K562 (cell line): ENCODE data around the gene CHCHD6. TPM values are rescaled to one million over a fixed set of nuclear protein-coding genes. Genes with fewer than 3 reads are reported as not detected.
A peak's percentile ranks its signal among the peaks of the same experiment; 100 is the strongest.

ENCODE experiments used
- ATAC-seq: fragments of 200-7000 bp; cut with Tn5 transposase; 3 replicates; pipeline ENCODE4 v1.9.1; 2020; ENCODE audit warnings: moderate library complexity
- BruUV-seq: library from RNA; stranded (reverse); fragments of 400-500 nt; replicated peaks from 2 replicates; lab custom pipeline; 2021; lab: Mats Ljungman, UMichigan
- CTCF ChIA-PET: fragments of 300-600 bp; formaldehyde crosslinking; extraction: SDS; loops from one replicate; lab custom pipeline; 2021; ENCODE audit warnings: low intra/inter-chr PET ratio; lab: Yijun Ruan, JAX
- POLR2A ChIA-PET: fragments of 300-600, 350-650 bp; sonication (Branson Sonifier 250); formaldehyde crosslinking; extraction: SDS; loops from one replicate; lab custom pipeline; 2021; ENCODE audit warnings: antibody characterized with exemption, inconsistent platforms; lab: Yijun Ruan, JAX
- DNase-seq, 4 experiments: peaks; one replicate each; pipeline versions ENCODE4 v3.0.0 to v3.0.0-alpha.2; 2011 to 2018; ENCODE audit warnings: low spot score in 3 of 4, mixed read lengths in 3 of 4; ENCODE audit errors: extremely low read depth in 1 of 4
- FAIRE-seq: peaks from 2 replicates; lab custom pipeline; 2011; peaks lifted over from hg19 to GRCh38; lab: Jason Lieb, UNC
- H2AFZ ChIP-seq: 2 replicates; pipeline ENCODE4 v1.6.0; 2011; ENCODE audit warnings: low read depth, low read length, control low read depth, inconsistent platforms
- H3K27ac ChIP-seq: fragments of 200-600 bp; 3 replicates; pipeline ENCODE4 v1.8.0; 2011; ENCODE audit warnings: low read depth, mild to moderate bottlenecking, control low read depth, inconsistent platforms, low read length, moderate library complexity, mixed read lengths; ENCODE audit errors: extremely low read depth
- H3K27me3 ChIP-seq, 2 experiments: fragments of 300-600 bp in 1 of 2; 2 replicates in 1 of 2; 3 replicates in 1 of 2; pipeline versions ENCODE4 v1.6.0 to v1.8.0; 2011; ENCODE audit warnings: inconsistent platforms in 2 of 2, low read length in 2 of 2, mild to moderate bottlenecking in 1 of 2, mixed read lengths in 1 of 2, moderate library complexity in 1 of 2; ENCODE audit not compliant: control insufficient read depth in 2 of 2, insufficient read depth in 2 of 2
- H3K36me3 ChIP-seq: fragments of 300-600 bp; 3 replicates; pipeline ENCODE4 v1.8.0; 2011; ENCODE audit warnings: mild to moderate bottlenecking, low read length, inconsistent platforms; ENCODE audit not compliant: control insufficient read depth, insufficient read depth
- H3K4me1 ChIP-seq, 2 experiments: fragments of 200-600 bp in 1 of 2; replicated peaks in 1 of 2; 2 replicates in 1 of 2; 3 replicates in 1 of 2; pipeline versions ENCODE4 v1.5.1 to v1.8.0; 2011; ENCODE audit warnings: inconsistent platforms in 2 of 2, low read length in 2 of 2, mild to moderate bottlenecking in 1 of 2, mixed read lengths in 1 of 2, moderate library complexity in 1 of 2; ENCODE audit not compliant: control insufficient read depth in 2 of 2, insufficient read depth in 2 of 2
- H3K4me2 ChIP-seq: 2 replicates; pipeline ENCODE4 v1.6.1; 2011; ENCODE audit warnings: low read length, control low read depth, inconsistent platforms, mixed read lengths; ENCODE audit not compliant: insufficient read depth
- H3K4me3 ChIP-seq: fragments of 200-600 bp; sonication (generic), shearing (Covaris generic); 2 replicates; pipeline ENCODE4 v1.5.1; 2016; ENCODE audit warnings: control low read depth, inconsistent platforms
- H3K79me2 ChIP-seq: fragments of 200-600 bp; 3 replicates; pipeline ENCODE4 v1.8.0; 2011; ENCODE audit warnings: low read length, inconsistent platforms; ENCODE audit not compliant: control insufficient read depth, insufficient read depth
- H3K9ac ChIP-seq, 2 experiments: 2 replicates each; pipeline versions ENCODE4 v1.6.0 to v1.6.1; 2011; ENCODE audit warnings: low read depth in 2 of 2, low read length in 2 of 2, control low read depth in 1 of 2, inconsistent platforms in 1 of 2, mild to moderate bottlenecking in 1 of 2, mixed read lengths in 1 of 2; ENCODE audit not compliant: insufficient read depth in 1 of 2
- H3K9me1 ChIP-seq: one replicate; pipeline ENCODE4 v1.6.0; 2011; ENCODE audit warnings: inconsistent platforms, mild to moderate bottlenecking, low read length, moderate library complexity; ENCODE audit not compliant: control insufficient read depth, insufficient read depth
- H3K9me3 ChIP-seq: replicated peaks from 2 replicates; pipeline ENCODE4 v1.5.1; 2011; ENCODE audit warnings: low read depth, low read length, inconsistent platforms; ENCODE audit not compliant: control insufficient read depth, insufficient read depth
- H4K20me1 ChIP-seq: replicated peaks from 2 replicates; pipeline ENCODE4 v1.6.1; 2011; ENCODE audit warnings: low read length, inconsistent platforms, mixed read lengths; ENCODE audit not compliant: control insufficient read depth, insufficient read depth
- ETS2 ChIP-seq: IDR thresholded peaks from 2 replicates; pipeline ENCODE4 v1.6.1; 2016; ENCODE audit warnings: borderline replicate concordance, missing genetic modification characterization, mild to moderate bottlenecking, moderate library complexity, missing compliant biosample characterization; ENCODE audit not compliant: poor library complexity, severe bottlenecking
- NFIC ChIP-seq: fragments of 450-650 bp; IDR thresholded peaks from 2 replicates; pipeline ENCODE4 v1.6.1; 2017; ENCODE audit warnings: mild to moderate bottlenecking, inconsistent platforms
- POLR2B ChIP-seq: fragments of 450-650 bp; IDR thresholded peaks from 2 replicates; pipeline ENCODE4 v1.6.1; 2018; ENCODE audit warnings: low read depth; ENCODE audit not compliant: partially characterized antibody
- ZSCAN32 ChIP-seq: fragments of 450-650 bp; formaldehyde crosslinking; IDR thresholded peaks from 2 replicates; pipeline ENCODE4 v1.4.0; 2020; ENCODE audit warnings: mild to moderate bottlenecking, moderate library complexity
- WGBS: fragments of 100-300 bp; shearing (Covaris generic); methylation state at CpG from one replicate; pipeline ENCODE4 v1.1.6; 2016; ENCODE audit warnings: low coverage, mixed read lengths; ENCODE audit not compliant: insufficient coverage; ENCODE audit errors: missing lambda C conversion rate; 5-methylcytosine and 5-hydroxymethylcytosine counted together
- in situ Hi-C: fragments of 300-500 bp; cut with MboI; formaldehyde crosslinking; loops from 4 replicates; pipeline ENCODE4 v1.15.0; 2018; ENCODE audit warnings: inconsistent platforms, mixed read lengths
- intact Hi-C: fragments of 100-400 bp; cut with micrococcal nuclease; formaldehyde crosslinking; loops from 2 replicates; pipeline ENCODE4 v1.14.2; 2022
- polyA plus RNA-seq, 8 experiments: library from polyadenylated mRNA; depleted of rRNA in 4 of 8; stranded (reverse) in 5 of 8; unstranded in 3 of 8; fragments of >200 nt; fragmentation: Nextera tagmentation in 2 of 8; fragmentation: Illumina TruSeq in 1 of 8; extraction: Ambion mirVana in 2 of 8; extraction: Trizol in 1 of 8; gene quantifications; 2 replicates each; pipeline versions ENCODE4 v1.2.1 to v1.2.3, GENCODE V29; 2011 to 2014; ENCODE audit warnings: inconsistent platforms in 1 of 8, missing spikeins in 1 of 8
- total RNA-seq, 7 experiments: library from RNA; depleted of rRNA in 6 of 7; stranded (reverse); fragments of >200 nt in 6 of 7; fragmentation: Illumina TruSeq in 2 of 7; extraction: Trizol in 2 of 7; gene quantifications; 2 replicates each; pipeline versions ENCODE4 v1.2.1 to v1.2.3, GENCODE V29; 2011 to 2021; ENCODE audit warnings: low replicate concordance in 1 of 7
- TF ChIP-seq, protein P1 (sequence below): fragments of 200-800 bp; sonication (Bioruptor generic); IDR thresholded peaks from 2 replicates; pipeline ENCODE4 v1.6.1; 2017; ENCODE audit warnings: missing genetic modification characterization, missing compliant biosample characterization

The CHCHD6 gene
- total and polyA plus RNA-seq, 9 of the 15 experiments (the other 6 are each of a cell fraction or from before 2014, with no cell fraction given) = 4.6 to 18.6 (median 10.9) TPM

GRCh38 chr3:126745760-126746394 lies 41.8 kb downstream of the CHCHD6 start:
- intact Hi-C loops (loop anchor here (10.0 kb wide), 1 partner anchor 221 kb away; the partner anchor contains the start of gene CHST13), in situ Hi-C loops (no loop called here)
- no peaks in the 10 kb centered on the region for H3K79me2 ChIP-seq
- no peak for ATAC-seq
- no peak for FAIRE-seq
- no peak overlapping the region for H2AFZ ChIP-seq
- peaks cover 3% of the 10 kb centered on the region for H3K9me1 ChIP-seq
- H3K36me3 ChIP-seq = no peaks in the 10 kb centered on the region
- H3K9me3 ChIP-seq = no peaks in the 10 kb centered on the region
- no peak overlapping the region for H3K4me3 ChIP-seq
- H4K20me1 ChIP-seq = no peaks in the 10 kb centered on the region
- H3K9ac ChIP-seq = peak overlapping the region in 1 of 2 experiments; percentile 79; a peak in 2 of 4 replicates
- ChIA-PET POLR2A (interaction anchor here (0.6 to 1.0 kb wide), 2 partner anchors 10 to 677 kb away, joined by 3 read pairs; no protein-coding TSS in a partner anchor), CTCF (interaction anchor here (1.5 kb wide), 1 partner anchor 237 kb away, joined by 6 read pairs; the partner anchor contains the start of gene PLXNA1)
- no peak overlapping the region for H3K27ac ChIP-seq
- 0 out of 2 replicates have a peak overlapping the region, but pooled peaks have one; percentile 43 for H3K4me2 ChIP-seq
- no peak for TF ChIP-seq POLR2B
- TF ChIP-seq NFIC = peak; percentile 9; the same call in 1 of the 2 replicates
- TF ChIP-seq, protein P1, sequence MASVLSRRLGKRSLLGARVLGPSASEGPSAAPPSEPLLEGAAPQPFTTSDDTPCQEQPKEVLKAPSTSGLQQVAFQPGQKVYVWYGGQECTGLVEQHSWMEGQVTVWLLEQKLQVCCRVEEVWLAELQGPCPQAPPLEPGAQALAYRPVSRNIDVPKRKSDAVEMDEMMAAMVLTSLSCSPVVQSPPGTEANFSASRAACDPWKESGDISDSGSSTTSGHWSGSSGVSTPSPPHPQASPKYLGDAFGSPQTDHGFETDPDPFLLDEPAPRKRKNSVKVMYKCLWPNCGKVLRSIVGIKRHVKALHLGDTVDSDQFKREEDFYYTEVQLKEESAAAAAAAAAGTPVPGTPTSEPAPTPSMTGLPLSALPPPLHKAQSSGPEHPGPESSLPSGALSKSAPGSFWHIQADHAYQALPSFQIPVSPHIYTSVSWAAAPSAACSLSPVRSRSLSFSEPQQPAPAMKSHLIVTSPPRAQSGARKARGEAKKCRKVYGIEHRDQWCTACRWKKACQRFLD (CRISPR knock-in tag) = no peak
- TF ChIP-seq ETS2 = no peak
- no peak for TF ChIP-seq ZSCAN32
- no TSS peak for BruUV-seq
- H3K4me1 ChIP-seq = peaks cover 7 to 13% of the 10 kb centered on the region in 2 experiments; a peak in 4 of 5 replicates
- H3K27me3 ChIP-seq = no peaks in the 10 kb centered on the region
- DNase-seq = no peak
- 17% methylated on average over 1 of the region's 6 CpGs for WGBS
